Caco-2 (cell line): ENCODE data around the gene A2M. TPM values are rescaled to one million over a fixed set of nuclear protein-coding genes. Genes with fewer than 3 reads are reported as not detected.

Experiments
- BruUV-seq: library from RNA; stranded (reverse); fragments of 400-500 nt; replicated peaks from 2 replicates; lab custom pipeline; 2021; lab: Mats Ljungman, UMichigan
- CTCF ChIA-PET: fragments of 300-600 bp; sonication (Branson Sonifier 250); formaldehyde crosslinking; loops from one replicate; lab custom pipeline; 2022; ENCODE audit warnings: antibody characterized with exemption; lab: Charles Lee
- POLR2A ChIA-PET: fragments of 300-600 bp; sonication (Branson Sonifier 250); formaldehyde crosslinking; loops from one replicate; lab custom pipeline; 2022; ENCODE audit warnings: antibody characterized with exemption; lab: Charles Lee
- DNase-seq, 2 experiments: peaks; one replicate each; pipeline versions ENCODE4 v3.0.0 to v3.0.0-alpha.2; 2020 to 2022
- H3K27me3 ChIP-seq: replicated peaks from 2 replicates; pipeline ENCODE4 v1.6.0; 2011; ENCODE audit warnings: low read length; ENCODE audit not compliant: control insufficient read depth, insufficient read depth
- H3K36me3 ChIP-seq: 2 replicates; pipeline ENCODE4 v1.5.1; 2011; ENCODE audit warnings: low read length; ENCODE audit not compliant: control insufficient read depth, insufficient read depth
- H3K4me1 ChIP-seq: fragments of 250-450 bp; sonication (Bioruptor Pico); 2 replicates; pipeline ENCODE4 v1.5.1; 2020; ENCODE audit warnings: mild to moderate bottlenecking
- H3K4me3 ChIP-seq: 2 replicates; pipeline ENCODE4 v1.5.1; 2011; ENCODE audit warnings: low read depth, mild to moderate bottlenecking, control low read depth, low read length
- H3K9me3 ChIP-seq: fragments of 250-450 bp; sonication (Bioruptor Pico); 2 replicates; pipeline ENCODE4 v1.5.1; 2020; ENCODE audit warnings: mild to moderate bottlenecking, moderate library complexity
- H3K27ac Mint-ChIP-seq: one replicate; pipeline ENCODE4 v1.8.0; 2022; ENCODE audit warnings: mixed read lengths; ENCODE audit not compliant: unreplicated experiment
- H3K27me3 Mint-ChIP-seq: one replicate; pipeline ENCODE4 v1.8.0; 2022; ENCODE audit warnings: mixed read lengths; ENCODE audit not compliant: insufficient read depth, unreplicated experiment
- H3K36me3 Mint-ChIP-seq: one replicate; pipeline ENCODE4 v1.8.0; 2022; ENCODE audit warnings: mild to moderate bottlenecking, mixed read lengths; ENCODE audit not compliant: insufficient read depth, unreplicated experiment
- H3K4me1 Mint-ChIP-seq: one replicate; pipeline ENCODE4 v1.8.0; 2022; ENCODE audit warnings: low read depth, mixed read lengths; ENCODE audit not compliant: unreplicated experiment
- H3K4me3 Mint-ChIP-seq: one replicate; pipeline ENCODE4 v1.8.0; 2022; ENCODE audit warnings: mild to moderate bottlenecking, moderate library complexity, mixed read lengths; ENCODE audit not compliant: unreplicated experiment
- H3K9me3 Mint-ChIP-seq: one replicate; pipeline ENCODE4 v1.8.0; 2022; ENCODE audit warnings: mixed read lengths; ENCODE audit not compliant: unreplicated experiment
- CTCF ChIP-seq, 2 experiments: fragments of 200-600 bp in 1 of 2; IDR thresholded peaks; 1 replicate in 1 of 2; 2 replicates in 1 of 2; pipeline versions ENCODE4 v1.5.1 to v1.8.0; 2011 to 2022; ENCODE audit warnings: antibody characterized with exemption in 1 of 2, control low read depth in 1 of 2, inconsistent platforms in 1 of 2, low read depth in 1 of 2, low read length in 1 of 2, mild to moderate bottlenecking in 1 of 2, moderate library complexity in 1 of 2; ENCODE audit not compliant: insufficient read depth in 1 of 2, severe bottlenecking in 1 of 2, unreplicated experiment in 1 of 2
- intact Hi-C: fragments of 100-400 bp; cut with micrococcal nuclease; formaldehyde crosslinking; loops from one replicate; pipeline ENCODE4 v1.10.0; 2022; ENCODE audit not compliant: unreplicated experiment
- total RNA-seq: library from RNA; stranded (reverse); gene quantifications from 2 replicates; pipeline ENCODE4 v1.2.3, GENCODE V29; 2022

The A2M gene
- total RNA-seq, 1 experiment from 2014 or later, result 1.00 TPM

DNA sequence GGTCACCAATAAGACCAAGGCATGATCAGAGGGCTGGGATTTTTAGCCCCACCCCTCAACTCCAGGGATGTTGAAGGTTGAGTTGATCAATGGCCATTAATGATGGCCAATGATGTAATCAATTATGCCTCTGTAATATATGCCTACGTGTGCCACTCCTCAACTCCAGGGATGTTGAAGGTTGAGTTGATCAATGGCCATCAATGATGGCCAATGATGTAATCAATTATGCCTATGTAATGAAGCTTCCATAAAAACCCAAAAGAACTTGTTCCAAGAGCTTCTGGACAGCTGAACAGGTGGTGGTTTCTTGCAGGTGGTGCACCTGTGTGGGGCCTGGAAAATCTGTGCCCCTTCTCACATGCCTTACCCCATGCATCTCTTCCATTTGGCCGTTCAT is 93.1 kb downstream of the A2M start:
- DNase-seq, result no peak
- H3K4me3 Mint-ChIP-seq, result no peak overlapping the region
- peaks cover 7% of the 10 kb centered on the region; the same call in 1 of the 2 replicates for H3K9me3 ChIP-seq
- H3K4me3 ChIP-seq, result no peak overlapping the region
- H3K27me3 Mint-ChIP-seq, result no peaks in the 10 kb centered on the region
- H3K27me3 ChIP-seq, result no peaks in the 10 kb centered on the region
- H3K36me3 Mint-ChIP-seq, result no peaks in the 10 kb centered on the region
- no peaks in the 10 kb centered on the region for H3K4me1 Mint-ChIP-seq
- intact Hi-C loops, result no loop called here
- no peak overlapping the region for H3K27ac Mint-ChIP-seq
- H3K36me3 ChIP-seq, result no peaks in the 10 kb centered on the region
- POLR2A ChIA-PET, result no interaction called here
- TF ChIP-seq CTCF (IDR thresholded peaks at IDR 0.05; ENCODE audit: insufficient read depth in 1 of 2, low read depth in 1 of 2, low read length in 1 of 2, severe bottlenecking in 1 of 2, unreplicated experiment in 1 of 2), result no peak
- no TSS peak for BruUV-seq
- CTCF ChIA-PET, result no interaction called here
- no peaks in the 10 kb centered on the region for H3K4me1 ChIP-seq
- peaks cover 12% of the 10 kb centered on the region for H3K9me3 Mint-ChIP-seq

Other genes with a start within 250 kb of the A2M start
- 25.8 and 28.7 TPM in 2 replicates for gene PHC1, start 201.4 kb downstream of the A2M start, total RNA-seq
- gene M6PR, start 166.3 kb downstream of the A2M start, total RNA-seq, result 303 and 310 TPM in 2 replicates
- 1.2 and 3.0 TPM in 2 replicates for gene KLRG1, start 126.4 kb downstream of the A2M start, total RNA-seq
- gene PZP, start 92.5 kb upstream of the A2M start, total RNA-seq, result not detected in 2 replicates